Tibial nerve (tissue), 4 donors: Measurements from ENCODE around the gene SGO2. TPM values are rescaled to one million over a fixed set of nuclear protein-coding genes. Genes with fewer than 3 reads are reported as not detected.
A peak's percentile ranks its signal among the peaks of the same experiment; 100 is the strongest.
"Not testable (repeated sequence)": the region's sequence is repeated elsewhere in the genome, so short reads cannot be mapped to it uniquely, and the experiment has no call there.

ENCODE experiments used
- DNase-seq, 2 donors: peaks; one replicate each; pipeline ENCODE4 v3.0.0-alpha.2; 2019; ENCODE audit warnings: low spot score in 2 of 2
- H3K27ac ChIP-seq, 4 donors: fragments of 200-600 bp; sonication (generic) in 3 of 4; one replicate each; pipeline ENCODE4 v1.5.1; 2017 to 2019; ENCODE audit warnings: mild to moderate bottlenecking in 1 of 4
- H3K27me3 ChIP-seq, 2 donors: fragments of 200-600 bp; sonication (generic) in 1 of 2; one replicate each; pipeline versions ENCODE4 v1.5.1 to v1.6.0; 2017 to 2019
- H3K36me3 ChIP-seq, 3 donors: fragments of 200-600 bp; sonication (generic); one replicate each; pipeline ENCODE4 v1.5.1; 2018 to 2019
- H3K4me1 ChIP-seq, 4 donors: fragments of 200-600 bp; sonication (generic) in 3 of 4; one replicate each; pipeline ENCODE4 v1.5.1; 2017 to 2019
- H3K4me3 ChIP-seq, 4 donors: fragments of 200-600 bp; sonication (generic) in 3 of 4; one replicate each; pipeline ENCODE4 v1.5.1; 2017 to 2019; ENCODE audit warnings: mild to moderate bottlenecking in 1 of 4, moderate library complexity in 1 of 4
- H3K9me3 ChIP-seq, 4 donors: fragments of 200-600 bp; sonication (generic) in 3 of 4; one replicate each; pipeline ENCODE4 v1.5.1; 2017 to 2019
- EP300 ChIP-seq, 2 donors: sonication (generic); formaldehyde crosslinking; IDR thresholded peaks; one replicate each; pipeline ENCODE4 v1.6.1; 2017; ENCODE audit warnings: antibody characterized with exemption in 2 of 2, mild to moderate bottlenecking in 1 of 2
- POLR2A ChIP-seq, 2 donors: fragments of 450-650 bp; IDR thresholded peaks; one replicate each; pipeline ENCODE4 v1.6.1; 2017; ENCODE audit warnings: antibody characterized with exemption in 2 of 2, mild to moderate bottlenecking in 2 of 2, moderate library complexity in 2 of 2
- WGBS, 2 donors: methylation state at CpG; one replicate each; pipeline ENCODE4 v1.1.5; 2018; 5-methylcytosine and 5-hydroxymethylcytosine counted together
- total RNA-seq, 4 donors: library from RNA; depleted of rRNA; stranded (reverse); fragments of >200 nt; gene quantifications; one replicate each; pipeline ENCODE4 v1.1.0, GENCODE V29; 2016
- TF ChIP-seq, protein P1 (sequence below), 5 experiments: fragments of 200-600 bp in 3 of 5; fragments of 450-650 bp in 2 of 5; sonication (generic) in 3 of 5; IDR thresholded peaks; one replicate each; pipeline ENCODE4 v1.5.1; 2016 to 2019; ENCODE audit warnings: antibody characterized with exemption in 5 of 5, mild to moderate bottlenecking in 3 of 5, moderate library complexity in 2 of 5

SGO2 gene
- total RNA-seq, 4 donors from 2014 or later: 1.5 to 6.3 (median 4.5) TPM

DNA sequence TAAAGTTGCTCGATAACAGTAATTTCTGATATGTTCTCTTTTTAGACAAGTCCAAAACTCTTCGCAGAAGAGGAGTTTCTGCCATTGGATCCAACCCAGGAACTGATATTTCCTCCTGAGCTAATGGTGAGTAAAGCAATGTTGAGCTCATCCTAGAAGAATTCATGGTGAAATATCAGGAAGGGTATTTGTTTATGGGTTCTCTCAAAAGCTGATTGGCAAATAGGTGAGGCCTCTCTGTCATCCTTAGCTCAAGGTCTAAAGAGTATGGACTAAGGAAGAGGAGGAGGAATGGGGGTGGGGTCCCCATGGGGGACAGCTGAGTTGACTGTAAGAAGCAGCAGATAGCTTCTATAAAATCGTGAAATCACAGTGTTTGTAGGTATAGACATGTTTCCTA is 78.0 kb downstream of the SGO2 start:
- no peak overlapping the region for H3K4me3 ChIP-seq
- no peak for DNase-seq
- no peak for TF ChIP-seq EP300 (IDR thresholded peaks at IDR 0.05)
- TF ChIP-seq, protein P1, sequence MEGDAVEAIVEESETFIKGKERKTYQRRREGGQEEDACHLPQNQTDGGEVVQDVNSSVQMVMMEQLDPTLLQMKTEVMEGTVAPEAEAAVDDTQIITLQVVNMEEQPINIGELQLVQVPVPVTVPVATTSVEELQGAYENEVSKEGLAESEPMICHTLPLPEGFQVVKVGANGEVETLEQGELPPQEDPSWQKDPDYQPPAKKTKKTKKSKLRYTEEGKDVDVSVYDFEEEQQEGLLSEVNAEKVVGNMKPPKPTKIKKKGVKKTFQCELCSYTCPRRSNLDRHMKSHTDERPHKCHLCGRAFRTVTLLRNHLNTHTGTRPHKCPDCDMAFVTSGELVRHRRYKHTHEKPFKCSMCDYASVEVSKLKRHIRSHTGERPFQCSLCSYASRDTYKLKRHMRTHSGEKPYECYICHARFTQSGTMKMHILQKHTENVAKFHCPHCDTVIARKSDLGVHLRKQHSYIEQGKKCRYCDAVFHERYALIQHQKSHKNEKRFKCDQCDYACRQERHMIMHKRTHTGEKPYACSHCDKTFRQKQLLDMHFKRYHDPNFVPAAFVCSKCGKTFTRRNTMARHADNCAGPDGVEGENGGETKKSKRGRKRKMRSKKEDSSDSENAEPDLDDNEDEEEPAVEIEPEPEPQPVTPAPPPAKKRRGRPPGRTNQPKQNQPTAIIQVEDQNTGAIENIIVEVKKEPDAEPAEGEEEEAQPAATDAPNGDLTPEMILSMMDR (IDR thresholded peaks at IDR 0.05): no peak
- H3K4me1 ChIP-seq: peaks cover 0 to 9% (median 0%) of the 10 kb centered on the region in 4 donors
- H3K9me3 ChIP-seq: peaks cover 0 to 3% (median 0%) of the 10 kb centered on the region in 4 donors
- 83 to 89% methylated on average over 3 of the region's 3 CpGs for WGBS, 2 donors
- no peaks in the 10 kb centered on the region for H3K27me3 ChIP-seq
- H3K27ac ChIP-seq: peak overlapping the region in 1 of 4 donors; percentile 26
- H3K36me3 ChIP-seq: peaks cover 0 to 72% (median 0%) of the 10 kb centered on the region in 3 donors

DNA sequence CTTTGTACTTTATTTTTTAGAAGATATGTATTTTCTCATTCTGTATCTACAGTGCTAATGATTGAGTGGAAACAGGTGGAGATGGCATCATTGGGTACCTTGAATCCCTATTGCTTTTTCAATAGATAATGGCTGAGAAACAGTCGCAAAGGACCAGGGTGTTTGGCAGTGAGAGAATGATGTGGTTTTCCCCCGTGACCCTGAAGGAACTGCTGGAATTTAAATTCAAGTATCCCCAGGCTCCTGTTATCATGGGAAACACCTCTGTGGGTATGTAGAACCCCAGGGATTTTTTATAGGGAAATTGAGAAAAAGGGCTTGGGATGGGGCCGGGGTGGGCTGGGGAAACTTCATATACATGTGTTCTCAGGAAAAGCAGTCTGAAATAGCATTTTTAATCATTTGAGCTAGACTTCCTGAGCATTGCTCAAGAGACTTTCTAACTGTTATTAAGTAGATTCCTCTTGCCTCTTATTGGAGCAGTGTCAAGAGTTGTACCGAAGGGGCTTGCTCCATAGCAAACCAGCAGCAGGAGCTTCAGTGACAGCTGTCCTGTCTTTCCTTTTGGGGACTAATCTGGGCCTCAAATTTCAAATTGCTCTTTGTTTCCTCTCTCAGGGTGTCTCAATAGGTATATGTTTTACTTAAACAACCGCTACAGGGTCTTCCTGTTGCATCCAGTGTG is 78.7 kb downstream of the SGO2 start:
- H3K27me3 ChIP-seq: no peaks in the 10 kb centered on the region
- DNase-seq: no peak
- peaks cover 0 to 10% (median 0%) of the 10 kb centered on the region in 4 donors for H3K4me1 ChIP-seq
- WGBS, 2 donors: 59% methylated on average over 5 of the region's 5 CpGs
- H3K9me3 ChIP-seq: peaks cover 0 to 3% (median 0%) of the 10 kb centered on the region in 4 donors
- TF ChIP-seq, protein P1 (IDR thresholded peaks at IDR 0.05): no peak
- no peak for TF ChIP-seq EP300 (IDR thresholded peaks at IDR 0.05)
- no peak for TF ChIP-seq POLR2A (IDR thresholded peaks at IDR 0.05)
- H3K36me3 ChIP-seq: peaks cover 0 to 66% (median 0%) of the 10 kb centered on the region in 3 donors
- peak overlapping the region in 1 of 4 donors; percentile 26 for H3K27ac ChIP-seq
- no peak overlapping the region for H3K4me3 ChIP-seq

DNA sequence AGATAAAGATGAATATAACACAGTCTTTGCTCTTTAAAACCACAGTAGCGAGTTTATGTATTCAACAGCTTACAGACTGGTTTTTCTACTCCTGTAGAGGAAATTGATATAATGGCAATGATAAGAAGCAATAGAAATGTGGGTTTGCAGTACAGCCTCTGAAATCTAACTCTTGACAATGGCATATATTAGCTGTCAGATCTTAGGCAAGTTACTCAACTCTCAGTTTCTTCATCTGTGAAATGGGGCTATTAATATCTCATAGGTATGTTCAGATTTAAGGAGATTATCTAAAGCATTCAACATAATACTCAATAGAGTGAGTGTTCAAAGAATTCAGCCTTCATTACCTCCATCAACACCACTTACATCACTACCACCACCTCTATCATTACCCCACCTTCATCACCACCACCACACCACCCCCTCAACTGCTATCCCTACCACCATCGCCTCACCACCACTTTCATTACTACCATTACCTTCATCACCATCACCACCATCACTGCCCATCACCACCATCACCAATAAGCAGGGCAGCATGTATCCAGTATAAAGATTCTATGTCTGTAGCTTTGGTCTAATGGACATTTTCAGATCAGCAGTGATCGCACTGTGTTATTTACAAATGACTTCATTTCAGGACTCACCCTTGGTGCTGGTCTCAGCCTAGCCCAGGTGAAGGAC is 82.5 kb downstream of the SGO2 start:
- DNase-seq: no peak
- Histone ChIP-seq H3K36me3 (peaks cover 0 to 62% (median 0%) of the 10 kb centered on the region in 3 donors), H3K4me3 (no peak overlapping the region), H3K27ac (peak overlapping the region in 1 of 4 donors; percentile 5), H3K27me3 (no peaks in the 10 kb centered on the region), H3K9me3 (peaks cover 0 to 3% (median 0%) of the 10 kb centered on the region in 4 donors), H3K4me1 (peaks cover 0 to 10% (median 0%) of the 10 kb centered on the region in 4 donors)
- TF ChIP-seq EP300 (IDR thresholded peaks at IDR 0.05): no peak
- TF ChIP-seq, protein P1 (IDR thresholded peaks at IDR 0.05): no peak
- no peak for TF ChIP-seq POLR2A (IDR thresholded peaks at IDR 0.05)
- 60 to 61% methylated on average over 3 of the region's 3 CpGs for WGBS, 2 donors

DNA sequence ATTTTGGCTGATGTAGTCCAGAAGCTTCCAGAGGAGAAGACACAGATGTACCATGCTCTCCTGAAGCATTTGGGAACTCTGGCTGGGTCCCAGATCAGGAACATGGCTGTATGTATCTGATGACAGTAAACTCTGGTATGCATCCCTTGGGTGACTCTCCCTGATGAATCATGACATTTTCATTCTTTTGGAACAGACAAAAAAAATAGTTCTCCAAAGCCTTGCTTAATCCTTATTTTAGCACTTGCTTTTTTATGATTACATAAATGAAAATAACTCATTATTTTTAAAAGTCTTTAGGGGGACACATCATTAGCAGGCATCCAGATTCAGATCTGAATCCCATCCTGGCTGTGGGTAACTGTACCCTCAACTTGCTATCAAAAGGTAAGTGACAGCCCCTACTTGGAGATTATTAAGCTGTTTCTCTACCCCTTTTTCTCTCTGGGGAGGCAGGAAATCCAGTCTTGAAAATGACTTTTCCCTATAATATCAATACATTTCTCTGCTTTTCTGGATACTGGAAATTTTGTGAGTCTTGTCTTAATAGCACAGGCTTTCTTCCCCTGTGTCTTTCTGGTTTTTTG is 83.1 kb downstream of the SGO2 start:
- Histone ChIP-seq H3K36me3 (peaks cover 0 to 59% (median 0%) of the 10 kb centered on the region in 3 donors), H3K9me3 (peaks cover 0 to 3% (median 0%) of the 10 kb centered on the region in 4 donors), H3K4me1 (peaks cover 0 to 10% (median 0%) of the 10 kb centered on the region in 4 donors), H3K4me3 (no peak overlapping the region), H3K27ac (peak overlapping the region in 1 of 4 donors; percentile 40), H3K27me3 (no peaks in the 10 kb centered on the region)
- no peak for TF ChIP-seq POLR2A (IDR thresholded peaks at IDR 0.05)
- TF ChIP-seq EP300 (IDR thresholded peaks at IDR 0.05): peak in 1 of 2 donors; percentile 48
- DNase-seq: peak in 1 of 2 donors; percentile 53

DNA sequence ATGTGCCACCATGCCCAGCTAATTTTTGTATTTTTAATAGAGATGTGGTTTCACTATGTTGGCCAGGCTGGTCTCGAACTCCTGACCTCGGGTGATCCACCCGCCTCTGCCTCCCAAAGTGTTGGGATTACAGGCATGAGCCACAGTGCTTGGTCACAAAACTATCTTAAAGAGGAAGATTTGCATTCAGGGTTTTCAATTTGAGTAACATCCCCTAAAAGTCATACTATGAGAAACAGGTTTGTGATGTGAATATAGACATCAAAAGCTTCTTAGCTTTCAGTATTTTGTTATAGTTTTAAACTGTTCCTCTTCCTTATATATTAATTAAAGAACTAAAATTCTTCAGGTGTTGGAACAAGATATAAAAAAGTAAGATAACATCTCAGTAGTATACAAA is 84.2 kb downstream of the SGO2 start:
- H3K36me3 ChIP-seq: peaks cover 0 to 59% (median 0%) of the 10 kb centered on the region in 3 donors
- H3K27me3 ChIP-seq, H3K4me1 ChIP-seq, DNase-seq, H3K27ac ChIP-seq, H3K9me3 ChIP-seq, H3K4me3 ChIP-seq: not testable (repeated sequence)
- 91 to 92% methylated on average over 3 of the region's 3 CpGs for WGBS, 2 donors

DNA sequence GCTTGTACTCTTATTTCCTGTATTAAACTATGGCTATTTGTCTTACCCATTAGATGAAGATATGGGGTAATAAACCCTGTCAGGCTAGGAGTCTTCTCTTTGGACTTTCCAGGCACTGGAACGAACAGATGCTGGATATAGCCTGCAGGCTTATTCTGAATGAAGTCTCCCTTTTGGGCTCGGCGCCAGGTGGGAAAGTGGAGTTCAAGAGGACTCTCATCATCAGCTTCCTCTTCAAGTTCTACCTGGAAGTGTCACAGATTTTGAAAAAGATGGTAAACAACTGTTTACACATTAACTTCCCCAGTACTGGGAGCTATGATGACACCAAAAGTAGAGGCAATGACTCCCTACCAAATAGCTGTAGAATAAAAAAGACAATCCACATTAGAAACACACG is 87.7 kb downstream of the SGO2 start:
- Histone ChIP-seq H3K9me3 (no peaks in the 10 kb centered on the region), H3K27me3 (no peaks in the 10 kb centered on the region), H3K4me1 (peaks cover 0 to 36% (median 2%) of the 10 kb centered on the region in 4 donors), H3K27ac (no peak overlapping the region), H3K4me3 (no peak overlapping the region), H3K36me3 (peaks cover 0 to 35% (median 0%) of the 10 kb centered on the region in 3 donors)
- peak in 1 of 2 donors; percentile 19 for DNase-seq
- TF ChIP-seq POLR2A (IDR thresholded peaks at IDR 0.05): no peak
- no peak for TF ChIP-seq EP300 (IDR thresholded peaks at IDR 0.05)
- TF ChIP-seq, protein P1 (IDR thresholded peaks at IDR 0.05): no peak
- 89 to 91% methylated on average over 4 of the region's 4 CpGs for WGBS, 2 donors
